SK-N-MC (cell line): ENCODE measurements around the gene SCARB2.

ENCODE experiments used
- EZH2 ChIP-seq: fragments of 200-600 bp; sonication (generic); IDR thresholded peaks from one replicate; pipeline ENCODE4 v1.6.1; 2017; ENCODE audit warnings: antibody characterized with exemption
- POLR2AphosphoS5 ChIP-seq: IDR thresholded peaks from 2 replicates; pipeline ENCODE4 v1.6.1; 2012; ENCODE audit warnings: mild to moderate bottlenecking, low read depth, low read length, borderline replicate concordance

DNA sequence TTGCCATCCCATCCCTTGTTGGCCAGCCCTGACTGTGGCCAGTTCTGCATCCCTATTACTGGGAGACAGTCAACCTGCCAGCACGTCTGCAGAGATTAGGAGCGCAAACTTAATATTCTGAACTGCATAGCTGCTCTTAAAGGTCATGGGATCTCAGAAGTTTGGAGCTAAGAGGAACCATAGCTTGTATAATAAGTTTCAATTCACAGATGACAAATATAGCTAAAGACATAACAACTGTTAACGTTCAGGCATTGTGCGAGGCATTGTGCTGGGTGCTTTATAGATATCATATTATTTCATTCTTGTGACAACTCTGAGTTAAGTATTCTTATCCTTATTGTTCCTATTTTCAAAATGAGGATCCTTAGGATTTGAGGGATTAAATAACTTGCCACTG is 3.7 kb downstream of the SCARB2 start:
- TF ChIP-seq EZH2 (no peak), POLR2AphosphoS5 (no peak)
